HG03280 (cell line): ENCODE measurements around the gene DERA.
"Not testable (repeated sequence)": the region's sequence is repeated elsewhere in the genome, so short reads cannot be mapped to it uniquely, and the experiment has no call there.

Experiments used
- ATAC-seq: cut with Tn5 transposase; IDR thresholded peaks from one replicate; pipeline ENCODE4 v1.9.1; 2021; ENCODE audit warnings: mild to moderate bottlenecking, moderate library complexity; ENCODE audit not compliant: unreplicated experiment

The DERA gene

DNA sequence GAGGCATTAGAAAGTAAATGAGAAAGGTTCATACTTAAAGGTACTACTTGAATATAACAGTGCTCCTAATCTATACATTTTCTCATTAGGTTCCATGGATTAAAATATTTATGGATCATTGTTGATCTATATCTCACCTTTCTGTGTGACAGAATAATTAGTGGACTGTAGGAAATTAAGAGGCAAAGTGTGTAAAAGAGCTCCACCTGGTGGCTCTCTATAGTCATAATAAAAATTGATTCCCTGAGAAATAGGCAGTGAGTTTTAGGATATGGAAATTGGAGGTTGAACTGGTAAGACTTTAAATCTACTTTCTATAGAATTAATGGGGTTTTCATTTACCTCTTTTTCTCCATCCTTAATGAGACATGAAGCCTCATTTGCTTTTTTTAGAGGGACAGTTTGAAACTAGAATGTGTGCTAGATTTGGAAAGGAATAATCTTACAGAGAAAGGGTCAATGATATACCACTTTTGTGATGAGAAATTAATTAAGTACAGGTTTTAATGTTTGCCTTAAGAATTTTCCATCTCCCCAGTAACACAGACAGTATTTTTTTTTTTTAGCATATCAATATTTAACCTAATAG, 11.8 kb upstream of the DERA start:
- no peak for ATAC-seq

DNA sequence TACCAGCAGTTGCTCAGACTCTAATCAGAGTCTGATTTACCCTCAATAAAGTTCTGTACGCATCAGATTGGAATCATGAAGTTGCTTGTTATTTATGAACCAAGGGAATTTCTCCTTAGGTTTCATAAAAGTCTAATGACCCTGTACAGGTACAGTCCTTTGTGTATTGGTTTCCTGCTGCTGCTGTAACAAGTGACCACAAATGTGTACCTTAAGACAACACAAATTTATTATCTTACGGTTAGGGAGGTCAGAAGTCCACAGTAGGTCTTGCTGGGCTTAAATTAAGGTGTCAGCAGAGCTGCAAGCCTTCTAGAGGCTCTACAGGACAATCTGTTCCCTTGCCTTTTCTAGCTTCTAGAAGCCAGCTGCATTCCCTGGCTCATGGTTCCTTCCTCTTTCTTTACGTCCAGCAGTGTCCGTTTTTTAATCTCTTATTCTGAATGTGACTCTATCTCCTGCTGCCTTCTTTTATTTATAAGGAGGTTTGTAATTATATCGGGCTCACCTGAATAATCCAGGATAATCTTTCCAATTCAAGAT, 6.7 kb upstream of the DERA start:
- ATAC-seq, result no peak

DNA sequence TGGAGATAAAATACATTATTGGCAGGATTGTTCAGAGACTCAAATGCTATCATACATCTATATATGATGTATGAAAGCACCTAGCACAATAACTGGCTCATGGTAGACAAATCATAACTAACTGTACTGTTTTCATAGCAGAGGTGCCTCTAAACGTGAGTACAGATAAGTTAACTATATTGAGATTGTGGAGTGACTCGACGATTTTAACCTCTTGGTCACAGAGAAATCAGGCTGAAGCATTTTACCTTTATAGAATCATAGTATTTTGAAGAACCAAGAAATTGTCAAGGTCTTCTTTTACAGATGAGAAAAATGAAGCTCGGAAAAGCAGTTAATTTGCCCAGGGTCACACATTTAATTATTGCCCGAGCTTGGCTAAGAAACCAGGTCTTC, 666 bp upstream of the DERA start:
- ATAC-seq, result no peak

DNA sequence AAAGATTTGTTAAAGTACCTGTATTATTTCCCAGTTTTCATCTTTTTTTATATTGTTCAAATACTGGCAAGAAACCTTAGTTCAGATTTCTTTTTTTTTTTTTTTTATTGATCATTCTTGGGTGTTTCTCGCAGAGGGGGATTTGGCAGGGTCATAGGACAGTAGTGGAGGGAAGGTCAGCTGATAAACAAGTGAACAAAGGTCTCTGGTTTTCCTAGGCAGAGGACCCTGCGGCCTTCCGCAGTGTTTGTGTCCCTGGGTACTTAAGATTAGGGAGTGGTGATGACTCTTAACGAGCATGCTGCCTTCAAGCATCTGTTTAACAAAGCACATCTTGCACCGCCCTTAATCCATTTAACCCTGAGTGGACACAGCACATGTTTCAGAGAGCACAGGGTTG, 799 bp downstream of the DERA start:
- not testable (repeated sequence) for ATAC-seq

DNA sequence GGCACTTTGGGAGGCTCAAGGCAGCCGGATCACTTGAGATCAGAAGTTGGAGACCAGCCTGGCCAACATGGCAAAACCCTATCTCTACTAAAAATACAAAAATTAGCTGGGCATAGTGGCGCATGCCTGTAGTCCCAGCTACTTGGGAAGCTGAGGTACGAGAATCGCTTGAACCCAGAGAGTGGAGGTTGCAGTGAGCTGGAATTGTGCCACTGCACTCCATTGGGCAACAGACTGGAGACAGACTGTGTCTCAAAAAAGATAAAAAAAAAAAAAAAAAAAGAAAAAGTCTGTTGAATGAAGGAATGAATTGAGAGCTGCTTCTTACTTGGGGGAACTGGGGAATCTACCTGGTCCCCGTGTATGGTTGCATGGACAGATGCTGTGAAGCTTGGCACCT, 3.0 kb downstream of the DERA start:
- ATAC-seq, result not testable (repeated sequence)

DNA sequence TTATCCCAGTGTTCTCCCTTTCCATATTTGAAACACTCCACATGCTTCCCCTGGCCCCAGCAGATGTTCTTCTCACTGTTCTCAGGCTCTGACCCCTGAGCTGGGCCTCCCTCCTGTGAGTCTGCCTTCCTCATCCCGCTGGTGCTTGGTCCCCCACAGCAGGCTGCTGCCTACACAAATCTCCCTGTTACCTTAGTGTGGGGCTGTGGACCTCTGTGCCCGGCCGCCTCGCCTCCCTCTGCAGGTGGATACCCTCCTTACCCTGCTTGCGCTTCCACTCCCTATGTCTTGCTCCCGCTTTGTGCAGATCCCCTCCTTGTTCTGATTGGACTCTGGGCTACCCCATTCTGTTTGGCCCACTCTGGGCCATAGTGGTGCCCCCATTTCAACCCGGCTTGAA, 6.9 kb downstream of the DERA start:
- ATAC-seq, result no peak

DNA sequence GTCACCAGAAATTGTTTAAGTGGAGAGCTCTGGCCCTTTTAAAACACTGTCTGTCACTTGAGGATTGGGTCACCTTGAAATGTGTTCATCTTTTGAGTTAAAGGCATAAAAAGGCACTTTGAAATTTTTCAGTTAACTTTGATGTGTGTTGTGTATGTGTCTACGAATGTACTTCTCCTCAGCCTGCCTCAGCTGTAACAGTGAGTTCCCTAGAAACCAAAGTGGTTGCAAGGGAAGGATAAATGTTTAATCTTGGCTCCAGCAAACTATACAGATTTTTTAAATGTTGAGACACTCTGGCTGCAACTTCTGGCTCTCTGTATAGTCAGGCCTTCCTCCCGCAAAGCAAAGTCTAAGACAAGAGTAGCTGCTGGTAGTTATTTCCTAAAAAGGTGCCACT, 8.3 kb downstream of the DERA start:
- ATAC-seq, result no peak

DNA sequence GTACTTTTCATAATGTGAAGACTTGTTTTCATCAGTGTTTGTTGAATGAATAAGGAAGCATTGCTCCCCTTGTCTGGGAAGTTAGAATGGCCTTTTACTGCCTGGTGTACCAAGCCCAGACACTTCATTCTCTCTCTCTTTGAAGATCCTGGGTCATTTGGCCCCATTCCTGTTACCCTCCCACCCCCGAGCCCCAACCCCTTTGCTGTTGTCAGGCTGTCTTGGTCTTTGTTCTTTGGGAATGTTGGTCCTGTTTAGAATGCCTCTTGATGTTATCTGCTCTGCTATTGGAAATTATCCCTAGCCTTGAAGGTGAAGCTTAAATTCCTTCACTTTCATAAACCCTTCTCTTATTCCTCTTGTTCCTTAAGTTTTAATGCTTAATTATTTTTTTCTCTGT, 13.8 kb downstream of the DERA start:
- ATAC-seq, result no peak

DNA sequence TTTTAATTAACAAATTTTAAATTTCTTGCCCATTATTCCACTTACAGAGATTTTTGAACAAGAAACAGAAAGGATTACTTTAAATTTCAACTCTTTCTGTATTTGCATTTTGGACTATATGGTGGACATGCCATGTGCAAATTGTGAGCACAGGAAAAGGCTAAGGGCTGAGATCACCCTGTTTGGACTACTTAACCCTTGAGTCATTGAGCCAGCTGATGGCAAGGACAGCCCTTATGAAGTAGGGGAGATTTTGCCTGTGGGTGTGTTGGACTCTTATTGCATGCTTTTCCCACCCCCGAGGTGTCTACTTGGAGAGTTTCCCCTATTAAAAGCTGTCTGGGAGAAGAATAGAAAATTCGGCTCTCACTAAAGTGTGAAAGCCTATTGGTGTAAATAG, 17.2 kb downstream of the DERA start:
- ATAC-seq, result no peak

DNA sequence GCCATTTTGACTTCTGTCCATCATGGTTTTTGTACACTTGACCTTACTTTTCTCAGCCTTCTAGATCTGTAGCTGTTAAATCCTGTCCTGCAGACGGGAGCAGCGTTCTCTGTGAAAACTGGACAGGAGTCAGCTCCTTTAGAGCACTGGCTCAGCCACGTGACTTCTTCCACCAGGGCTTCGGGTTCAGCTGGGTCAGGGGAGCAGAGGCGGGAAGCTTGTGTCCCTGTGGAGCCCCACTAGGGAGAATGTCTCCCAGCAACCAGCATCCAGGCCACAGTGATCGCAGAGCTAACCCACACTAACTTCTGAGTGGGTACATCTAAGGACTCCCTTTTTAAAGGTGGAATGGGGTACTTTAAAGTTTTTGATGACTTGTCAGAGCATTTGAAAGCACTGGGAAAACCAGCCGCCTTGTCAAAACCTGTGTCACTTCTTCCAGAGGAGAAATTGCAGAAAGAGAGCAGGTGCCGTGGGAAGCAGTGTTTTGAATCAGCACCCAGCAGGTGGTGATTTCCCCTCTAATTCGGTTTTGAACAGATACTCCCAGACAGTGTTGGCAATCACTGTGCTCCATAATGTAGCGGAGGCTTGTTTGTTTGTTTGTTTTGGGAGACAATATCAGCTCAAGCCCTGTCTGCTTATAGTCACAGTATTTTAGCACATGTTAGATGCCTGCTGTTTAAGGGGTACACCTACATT, 17.9 kb downstream of the DERA start:
- no peak for ATAC-seq

DNA sequence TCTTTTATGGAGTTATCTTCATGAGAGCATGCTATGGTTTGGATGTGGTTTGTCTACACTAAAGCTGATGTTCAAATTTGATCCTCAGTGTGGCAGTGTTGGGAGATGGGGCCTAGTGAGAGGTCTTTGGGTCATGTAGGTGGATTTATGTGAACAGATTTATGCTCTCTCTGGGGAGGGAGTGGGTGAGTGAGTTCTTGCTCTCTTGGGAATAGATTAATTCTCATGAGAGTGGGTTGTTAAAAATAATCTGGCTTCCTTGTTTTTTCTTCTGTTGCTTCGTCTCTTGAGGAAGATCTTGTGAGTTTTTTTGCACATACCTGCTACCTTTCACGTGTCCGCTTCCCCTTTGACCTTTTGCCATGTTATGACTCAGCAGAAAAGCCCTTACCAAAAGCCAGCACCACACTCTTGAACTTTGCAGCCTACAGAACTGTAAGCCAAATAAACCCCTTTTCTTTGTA, 20.5 kb downstream of the DERA start:
- no peak for ATAC-seq

DNA sequence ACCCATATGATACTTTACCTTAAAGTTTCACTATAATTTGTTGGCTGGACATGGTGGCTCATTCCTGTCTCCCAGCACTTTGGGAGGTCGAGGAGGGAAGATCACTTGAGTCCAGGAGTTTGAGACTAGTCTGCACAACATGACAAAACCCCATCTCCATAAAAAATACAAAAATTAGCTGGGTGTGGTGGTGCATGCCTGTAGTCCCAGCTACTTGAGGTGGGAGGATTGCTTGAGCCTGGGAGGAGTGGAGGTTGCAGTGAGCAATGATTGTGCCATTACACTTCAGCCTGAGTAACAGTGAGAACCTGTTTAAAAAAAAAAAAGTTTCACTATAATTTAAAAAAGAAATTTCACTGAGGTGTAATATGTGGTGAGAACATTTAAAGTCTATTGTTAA, 21.2 kb downstream of the DERA start:
- no peak for ATAC-seq

DNA sequence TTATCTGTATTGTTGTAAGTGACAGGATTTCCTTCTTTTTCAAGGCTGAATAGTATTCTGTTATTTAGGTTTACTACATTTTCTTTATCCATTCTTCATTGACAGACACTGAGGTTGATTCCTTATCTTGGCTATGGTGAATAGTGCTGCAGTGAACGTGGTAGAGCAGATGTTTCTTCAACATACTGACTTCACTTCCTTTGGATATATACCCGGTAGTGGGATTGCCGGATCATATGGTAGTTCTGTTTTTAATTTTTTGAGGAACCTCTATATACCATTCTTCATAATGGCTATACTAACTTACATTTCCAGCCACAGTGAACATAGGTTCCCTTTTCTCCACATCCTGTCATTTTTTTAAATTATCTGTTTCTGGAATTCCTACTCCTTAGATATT, 21.8 kb downstream of the DERA start:
- ATAC-seq, result no peak

DNA sequence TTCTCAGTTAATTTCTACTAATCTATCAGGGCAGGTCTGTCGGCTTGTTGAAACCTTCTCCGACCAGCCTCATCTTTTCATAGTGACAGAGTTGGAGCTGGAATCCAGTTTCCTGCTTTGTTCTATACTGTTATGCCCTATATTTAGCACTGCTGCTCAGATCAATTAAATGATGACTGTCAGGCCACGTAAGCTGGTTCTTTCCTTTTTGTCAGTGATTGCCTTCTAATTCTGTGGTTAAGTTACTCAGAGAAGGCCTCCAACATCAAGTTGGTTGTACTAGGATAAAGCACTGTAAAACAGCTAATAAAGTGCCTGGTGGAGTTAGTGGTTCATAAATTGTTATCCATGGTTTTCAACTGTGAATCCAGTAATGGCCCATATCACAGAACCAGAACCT, 22.6 kb downstream of the DERA start:
- ATAC-seq, result no peak

DNA sequence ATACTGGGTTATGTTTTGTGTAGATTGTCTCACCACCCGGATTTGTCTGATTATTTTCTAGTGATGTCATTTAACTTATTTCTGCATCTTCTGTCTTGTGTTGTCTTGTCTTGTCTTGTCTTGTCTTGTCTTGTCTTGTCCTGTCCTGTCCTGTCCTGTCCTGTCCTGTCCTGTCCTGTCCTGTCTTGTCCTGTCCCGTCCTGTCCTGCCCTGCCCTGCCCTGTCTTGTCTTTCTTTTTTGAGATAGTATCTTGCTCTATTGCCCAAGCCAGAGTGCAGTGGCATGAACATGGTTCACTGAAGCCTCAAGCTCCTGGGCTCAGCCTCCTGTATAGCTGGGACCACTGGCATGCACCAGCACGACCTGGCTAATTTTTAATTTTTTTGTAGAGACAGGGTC, 25.6 kb downstream of the DERA start:
- ATAC-seq, result no peak

DNA sequence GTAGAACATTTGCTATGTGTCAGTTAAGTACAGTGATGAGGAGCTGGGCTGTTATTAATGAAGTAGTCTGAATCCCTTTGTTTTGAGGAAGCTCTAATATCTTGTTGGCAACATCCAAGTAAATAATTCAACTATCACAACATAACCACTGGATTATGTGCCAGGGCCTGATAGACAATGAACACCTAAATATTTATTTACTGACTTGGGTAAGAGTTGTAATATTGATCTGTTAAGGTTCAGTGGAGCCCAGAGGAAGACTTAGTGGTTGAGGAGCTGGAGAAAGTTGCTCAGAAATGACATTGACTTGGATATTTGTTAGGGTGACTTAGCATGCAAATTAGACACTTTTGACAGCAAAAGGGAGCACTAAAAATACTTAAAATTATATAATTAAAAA, 26.8 kb downstream of the DERA start:
- no peak for ATAC-seq

DNA sequence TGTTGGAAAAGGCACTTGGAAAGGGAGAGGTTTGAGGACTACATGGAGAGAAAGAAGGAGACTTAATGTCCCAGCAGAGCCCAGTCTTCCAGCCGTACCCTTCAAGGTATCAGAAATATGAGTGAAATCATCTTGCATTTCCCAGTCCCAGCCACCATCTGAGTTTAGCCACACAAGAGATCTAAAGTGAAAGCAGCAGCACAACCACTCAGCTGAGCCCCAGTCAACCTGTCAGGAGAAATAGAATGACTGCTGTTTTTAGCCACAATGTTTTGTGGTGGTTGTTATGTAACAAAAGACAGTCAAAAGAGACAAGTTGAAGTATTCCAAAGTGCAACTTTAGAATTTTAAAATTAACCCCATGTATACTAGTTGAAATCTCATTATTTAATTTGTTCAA, 28.0 kb downstream of the DERA start:
- ATAC-seq, result no peak

DNA sequence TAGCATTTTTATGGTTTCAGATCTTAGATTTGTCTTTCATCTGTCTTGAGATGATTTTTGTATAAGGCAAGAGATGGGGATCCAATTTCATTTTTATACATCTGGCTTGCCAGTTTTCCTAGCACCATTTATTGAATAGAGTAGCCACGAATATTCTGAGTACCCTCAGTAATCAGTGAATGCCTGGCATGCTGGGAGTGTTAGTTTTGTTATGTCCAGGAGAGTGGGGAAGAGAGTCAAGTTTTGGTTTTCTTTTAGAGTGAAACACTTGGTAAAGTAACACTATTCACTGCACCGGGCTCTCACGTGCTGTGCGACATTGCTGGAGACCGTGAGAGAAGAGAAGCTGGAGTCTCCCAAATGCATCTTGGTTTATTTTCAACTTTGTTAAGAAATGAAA, 31.3 kb downstream of the DERA start:
- ATAC-seq, result no peak

DNA sequence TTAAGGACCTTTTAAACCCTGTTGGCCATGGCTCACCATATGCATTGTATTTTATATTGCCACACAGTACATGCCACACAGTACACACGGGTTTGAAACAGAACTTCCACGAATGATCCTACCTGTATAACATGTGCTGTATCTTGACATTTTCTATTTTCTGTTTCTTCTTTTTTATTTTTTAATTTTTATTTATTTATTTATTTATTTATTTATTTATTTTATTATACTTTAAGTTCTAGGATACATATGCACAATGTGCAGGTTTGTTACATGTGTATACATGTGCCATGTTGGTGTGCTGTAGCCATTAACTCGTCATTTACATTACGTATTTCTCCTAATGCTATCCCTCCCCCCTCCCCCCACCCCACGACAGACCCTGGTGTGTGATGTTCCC, 32.4 kb downstream of the DERA start:
- ATAC-seq, result not testable (repeated sequence)

DNA sequence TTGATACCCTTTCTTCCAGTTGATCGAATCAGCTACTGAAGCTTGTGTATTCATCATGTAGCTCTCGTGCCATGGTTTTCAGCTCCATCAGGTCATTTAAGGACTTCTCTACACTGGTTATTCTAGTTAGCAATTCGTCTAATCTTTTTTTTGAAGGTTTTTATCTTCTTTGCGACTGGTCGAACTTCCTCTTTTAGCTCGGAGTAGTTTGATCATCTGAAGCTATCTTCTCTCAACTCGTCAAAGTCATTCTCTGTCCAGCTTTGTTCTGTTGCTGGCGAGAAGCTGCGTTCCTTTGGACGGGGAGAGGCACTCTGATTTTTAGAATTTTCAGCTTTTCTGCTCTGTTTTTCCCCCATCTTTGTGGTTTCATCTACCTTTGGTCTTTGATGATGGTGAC, 37.3 kb downstream of the DERA start:
- ATAC-seq, result not testable (repeated sequence)

DNA sequence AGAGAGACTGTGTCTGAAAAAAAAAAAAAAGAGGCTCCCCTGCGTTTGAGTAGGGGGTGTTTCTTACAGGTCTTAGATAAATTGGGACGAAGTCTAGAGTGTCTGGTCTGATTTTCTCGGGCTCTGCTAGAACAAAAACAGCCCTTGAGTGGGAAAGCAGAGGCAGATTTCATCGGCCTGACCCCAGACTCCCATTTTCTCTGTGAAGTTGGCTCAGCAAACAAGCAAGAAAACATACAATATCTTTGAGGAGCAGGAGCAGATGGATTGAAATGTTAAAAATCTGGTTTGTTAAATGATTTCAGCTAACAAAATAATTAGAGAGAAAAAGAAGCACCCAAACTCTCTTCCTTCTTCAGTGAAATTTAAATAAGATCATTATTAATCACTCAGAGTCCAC, 44.1 kb downstream of the DERA start:
- no peak for ATAC-seq

DNA sequence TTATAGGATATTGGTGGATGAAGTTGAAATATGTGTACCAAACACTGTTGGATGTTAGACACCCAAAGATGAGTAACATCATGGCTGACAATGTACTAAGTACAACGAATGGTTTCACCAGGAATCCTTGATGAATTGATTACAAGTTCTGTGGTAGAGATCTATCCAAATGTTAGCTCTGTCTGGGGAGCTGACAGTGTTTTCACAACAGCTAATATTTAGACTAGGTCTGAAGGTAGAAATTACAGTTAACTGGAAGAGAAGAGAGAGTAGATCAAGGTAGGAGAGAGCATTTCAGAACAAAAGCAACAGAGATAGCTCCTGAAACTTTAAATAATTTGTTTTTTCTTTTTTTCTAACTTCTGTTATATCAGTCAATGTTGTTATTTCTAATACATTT, 44.9 kb downstream of the DERA start:
- ATAC-seq, result no peak
